CD4-positive, alpha-beta T cell treated with Interleukin-15 for 4 hours (primary cell): ENCODE measurements around the gene MARS1.

Experiments
- DNase-seq: peaks from one replicate; pipeline ENCODE4 v3.0.0-alpha.2; 2020; ENCODE audit warnings: low spot score

MARS1 gene

DNA sequence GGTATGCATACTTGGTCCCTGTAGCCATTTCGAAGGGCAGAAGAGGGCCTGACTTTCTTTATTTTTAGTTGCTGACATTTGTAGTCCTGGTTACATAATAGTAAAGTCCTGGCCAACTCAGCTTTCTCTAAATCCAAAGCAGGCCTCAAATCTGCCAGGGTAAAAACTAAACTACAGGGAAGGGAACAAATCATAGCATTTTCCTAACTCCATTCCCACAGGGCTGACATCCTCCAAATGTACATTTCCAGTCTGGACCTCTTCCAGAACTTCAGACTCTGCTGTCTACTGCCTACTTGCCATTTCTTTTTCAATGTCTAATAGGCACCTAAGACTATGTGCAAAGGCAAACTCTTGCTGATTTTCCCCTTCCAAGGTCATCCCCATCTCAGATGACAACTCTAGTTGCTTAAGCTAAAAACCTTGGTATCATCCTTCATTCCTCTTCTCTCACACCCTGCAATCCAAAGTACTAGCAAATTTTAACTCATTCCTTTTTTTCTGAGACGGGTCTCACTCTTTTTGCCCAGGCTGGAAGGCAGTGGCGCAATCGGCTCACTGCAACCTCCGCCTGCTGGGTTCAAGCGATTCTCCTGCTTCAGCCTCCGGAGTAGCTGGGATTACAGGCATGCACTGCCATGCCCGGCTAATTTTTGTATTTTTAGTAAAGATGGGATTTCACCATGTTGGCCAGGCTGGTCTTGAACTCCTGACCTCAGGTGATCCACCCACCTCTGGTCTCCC is 30.5 kb downstream of the MARS1 start:
- no peak for DNase-seq

DNA sequence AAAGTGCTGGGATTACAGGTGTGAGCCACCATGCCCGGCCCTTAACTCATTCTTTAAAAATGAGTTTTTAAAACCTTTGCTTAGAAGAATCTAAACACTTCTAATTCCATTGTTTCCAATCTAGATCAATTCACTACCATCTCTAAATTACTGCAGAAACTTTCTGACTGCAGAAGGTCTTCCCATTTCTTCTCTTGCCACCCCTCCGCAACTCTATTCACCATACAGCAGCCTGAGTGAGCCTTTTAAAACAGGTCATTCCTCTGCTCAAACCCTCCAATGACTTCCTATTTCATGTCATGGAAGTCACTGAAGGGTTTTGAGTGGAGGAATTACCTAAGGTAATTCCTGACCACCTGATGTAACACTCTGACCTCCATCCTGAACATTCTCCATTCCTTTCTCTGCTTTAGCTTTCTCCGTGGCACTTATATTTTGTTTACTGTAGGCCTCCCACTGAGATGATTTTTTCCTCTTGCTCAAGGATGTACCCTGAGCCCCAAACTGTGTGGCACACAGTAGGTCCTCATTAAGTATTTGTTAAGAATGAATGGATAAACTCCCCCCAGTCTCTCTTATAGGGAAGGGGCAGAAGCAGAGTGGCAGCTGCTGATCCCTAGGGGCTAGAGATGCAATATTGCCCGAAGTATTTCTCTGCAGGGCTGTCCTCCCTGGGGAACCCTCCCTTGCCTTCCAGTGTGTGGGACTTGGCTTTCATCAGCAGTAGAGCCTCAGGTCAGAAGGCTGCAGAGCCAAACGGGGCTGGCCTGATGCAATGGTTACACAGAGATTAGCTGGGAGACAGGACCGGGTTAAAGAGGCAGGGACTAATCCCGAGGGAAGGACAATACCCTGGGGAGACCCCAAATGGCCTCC is 31.3 kb downstream of the MARS1 start:
- DNase-seq, result no peak

DNA sequence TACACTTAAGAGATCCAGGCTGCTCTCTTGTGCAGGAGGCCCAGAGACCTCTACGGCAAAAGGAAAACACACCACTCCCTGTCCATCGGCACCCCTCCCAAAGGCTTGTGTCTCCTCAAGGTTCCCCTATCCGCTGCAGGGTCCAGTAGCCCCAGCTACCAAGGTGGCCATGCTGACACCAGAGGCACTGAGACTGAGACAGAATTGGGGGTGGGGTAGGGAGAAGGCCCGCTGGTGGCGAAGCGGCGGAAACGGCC is 31.9 kb downstream of the MARS1 start:
- peak; percentile 6 for DNase-seq

DNA sequence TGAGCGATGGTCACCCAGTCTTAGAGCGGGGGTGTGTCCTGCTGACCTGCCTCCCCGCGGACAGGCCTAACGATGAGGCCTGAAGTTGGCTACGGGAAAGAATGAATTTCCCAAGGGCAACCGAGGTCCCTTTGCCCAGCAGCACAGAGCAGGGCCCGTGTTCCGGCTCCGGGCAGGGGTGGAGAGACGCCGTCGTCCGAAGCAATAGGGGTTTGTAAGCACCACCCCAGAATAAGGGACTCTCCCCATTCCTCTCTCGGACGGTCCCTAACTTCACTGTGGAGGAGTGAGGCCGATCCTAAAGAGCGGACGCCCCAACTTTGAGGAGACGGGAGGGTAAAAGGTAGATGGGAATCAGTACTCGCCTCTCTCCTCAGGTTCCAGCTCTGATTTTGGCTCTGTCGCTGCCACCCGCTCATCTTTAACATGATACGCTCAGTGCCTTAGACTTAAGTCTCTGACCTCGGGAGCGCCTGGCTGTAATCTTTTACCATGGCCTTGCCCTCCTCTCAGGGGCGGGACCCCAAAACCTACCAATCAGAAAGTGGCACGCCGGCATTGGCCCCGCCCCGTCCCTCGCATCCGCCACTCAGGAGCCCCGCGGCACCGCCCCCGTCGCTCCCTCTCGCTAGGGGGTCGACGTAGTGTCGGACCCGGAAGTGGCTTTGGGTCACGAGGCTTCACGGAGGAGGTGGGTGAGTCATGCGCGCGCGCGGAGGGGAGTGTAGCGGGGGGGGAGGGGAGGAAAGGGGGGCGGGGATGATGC is 32.4 kb downstream of the MARS1 start, which contains the start of gene DDIT3:
Gene DDIT3, minus strand, starts transcription at position 462 of the 766 bp plus-strand sequence. CDS start 3,108 bp downstream, outside the sequence.
- peak; percentile 99 for DNase-seq

DNA sequence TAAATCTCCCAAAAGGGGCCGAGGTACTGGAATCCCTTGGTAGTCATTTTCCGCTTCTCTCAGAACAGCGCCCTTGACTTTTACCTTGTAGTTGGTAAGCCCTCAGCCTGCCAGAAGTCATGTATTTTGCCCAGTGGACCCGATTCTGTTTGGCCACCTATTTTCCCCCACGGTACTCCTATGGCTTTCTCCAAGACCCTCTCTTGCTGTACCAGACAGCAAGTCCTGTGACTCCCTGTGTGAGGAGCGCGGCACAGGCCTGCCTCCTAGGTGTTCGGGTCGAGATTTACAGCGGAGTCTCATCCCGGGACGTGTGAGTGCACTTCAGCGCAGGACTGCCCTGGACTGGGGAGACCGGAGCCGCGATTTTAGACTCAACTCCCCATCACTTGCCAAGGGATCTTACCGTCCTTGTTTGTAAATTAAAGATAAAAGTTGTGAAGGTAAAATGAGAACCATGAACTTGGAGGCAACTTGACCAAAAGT is 33.7 kb downstream of the MARS1 start:
- no peak for DNase-seq

DNA sequence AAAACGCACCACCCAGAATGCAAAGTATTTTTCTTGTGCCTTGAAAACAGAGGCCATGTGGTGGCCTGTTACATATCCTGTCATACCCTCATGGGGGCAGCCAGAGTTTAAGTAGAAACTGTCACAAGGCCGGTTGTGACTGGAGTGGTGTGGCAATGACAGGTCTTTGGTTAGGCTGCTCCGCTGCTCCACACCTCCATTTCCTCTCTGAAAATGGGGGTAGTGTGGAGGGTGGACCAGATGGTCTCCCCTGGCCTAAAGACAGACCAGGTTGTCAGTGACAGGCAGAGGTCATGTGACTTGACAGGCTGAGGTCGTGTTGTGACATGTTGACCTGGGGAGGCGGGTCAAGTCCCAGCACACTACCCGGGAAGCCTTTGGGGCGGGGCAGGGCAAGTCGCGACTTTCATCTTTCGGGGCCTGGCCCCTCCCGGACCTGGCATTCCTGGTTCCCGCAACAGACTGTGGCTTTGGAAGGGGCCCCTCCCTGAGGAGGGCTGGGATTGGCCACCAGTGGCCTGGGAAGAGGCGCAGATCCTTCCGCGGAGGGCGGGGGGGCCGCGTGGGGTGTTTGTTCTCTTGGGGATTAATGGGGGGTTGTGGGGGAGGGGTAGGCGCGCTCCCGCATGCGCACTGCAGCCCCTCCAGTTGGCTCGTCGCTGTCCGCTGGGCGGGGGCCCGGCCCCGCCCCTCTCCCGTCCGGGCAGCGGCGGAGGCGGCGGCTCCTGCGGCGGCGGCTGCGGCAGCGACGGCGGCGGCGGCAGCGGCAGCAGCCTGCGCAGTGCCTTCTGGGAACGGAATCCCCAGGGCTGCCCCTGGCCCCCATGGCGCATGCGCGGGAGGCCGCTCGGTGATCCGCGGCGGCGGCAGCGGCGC is 34.4 kb downstream of the MARS1 start, which contains the start of gene MBD6:
Gene MBD6, plus strand, starts transcription at position 814 of the 876 bp plus-strand sequence. CDS start 1,480 bp downstream, outside the sequence.
- peak; percentile 91 for DNase-seq

DNA sequence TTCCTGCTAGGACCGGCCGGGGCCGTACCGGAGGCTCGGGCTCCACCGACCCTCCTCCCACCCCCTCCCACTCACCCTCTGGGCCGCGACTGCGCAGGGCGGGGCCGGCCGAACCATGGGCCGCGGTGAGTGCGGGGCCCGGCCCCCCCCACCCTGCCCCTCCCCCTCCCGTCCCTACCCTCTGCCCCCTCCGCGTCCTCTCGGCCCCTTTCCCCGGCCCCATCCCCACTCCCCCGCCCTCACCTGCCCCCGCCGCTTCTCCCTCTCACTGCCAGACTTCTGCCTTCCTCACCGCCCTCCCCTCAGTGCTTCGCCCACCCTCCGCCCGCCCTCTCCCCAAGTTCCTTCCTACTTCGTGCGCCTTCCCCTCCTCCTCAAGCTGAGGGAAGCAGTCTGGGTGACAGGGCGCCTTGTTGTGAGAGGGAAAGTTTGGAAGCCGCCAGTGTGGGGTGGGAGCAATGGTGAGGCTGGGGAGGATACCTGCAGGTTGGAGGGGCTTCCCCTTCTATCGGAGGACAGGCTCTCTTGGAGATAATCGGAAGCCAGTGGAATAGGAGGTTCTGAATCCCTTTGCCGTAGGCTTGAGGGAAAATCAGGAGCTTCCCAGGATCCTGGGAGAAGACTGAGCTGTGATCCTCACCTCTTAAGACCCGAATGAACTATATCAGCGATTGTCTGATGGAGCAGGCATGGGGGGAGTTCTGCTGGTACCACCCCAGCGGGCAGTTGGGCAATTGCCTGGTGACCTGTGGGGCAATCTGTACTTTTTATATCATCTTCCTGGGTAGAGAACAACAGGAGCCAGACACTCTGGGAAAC is 35.2 kb downstream of the MARS1 start:
- peak; percentile 36 for DNase-seq

DNA sequence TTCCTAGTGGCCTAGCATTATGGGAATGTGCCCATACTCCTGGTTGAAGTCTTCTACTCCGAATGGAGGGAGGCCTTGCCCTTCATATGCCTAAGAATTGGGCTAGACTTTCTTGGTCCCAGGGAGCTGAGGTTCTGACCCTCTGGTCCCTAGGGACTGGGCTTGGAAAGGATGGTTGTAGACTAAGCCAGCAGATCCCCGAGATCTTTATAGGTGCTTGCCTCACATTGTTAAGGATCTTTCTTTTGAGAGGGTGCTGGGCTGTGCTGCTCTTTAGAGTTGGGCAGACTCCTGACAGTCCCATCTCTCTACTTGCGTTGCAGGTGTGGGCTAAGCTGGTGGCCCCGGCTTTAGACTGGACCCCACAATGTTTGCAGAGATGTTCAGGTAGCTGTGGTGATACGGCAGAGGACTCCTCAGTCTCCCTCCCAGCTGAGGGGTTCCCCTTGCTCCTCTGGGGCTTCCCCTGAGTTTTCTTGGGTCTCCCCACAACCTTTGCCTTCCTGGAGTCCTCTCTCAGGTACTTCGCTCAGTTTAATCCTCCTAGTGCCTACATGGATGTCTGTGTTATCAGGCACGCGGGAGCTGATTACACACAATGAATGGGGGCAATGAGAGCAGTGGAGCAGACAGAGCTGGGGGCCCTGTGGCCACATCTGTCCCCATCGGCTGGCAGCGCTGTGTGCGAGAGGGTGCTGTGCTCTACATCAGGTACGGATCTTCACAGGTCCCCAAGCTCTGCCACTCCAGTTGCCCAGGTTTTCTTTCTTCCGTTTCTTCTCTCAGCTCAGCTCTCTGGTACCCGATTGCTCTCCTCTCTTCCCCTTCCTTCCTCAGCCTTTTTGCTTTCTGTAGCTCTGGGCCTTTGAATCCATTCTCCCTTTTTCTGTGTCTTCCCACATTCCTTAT is 36.1 kb downstream of the MARS1 start:
- DNase-seq, result peak; percentile 9

DNA sequence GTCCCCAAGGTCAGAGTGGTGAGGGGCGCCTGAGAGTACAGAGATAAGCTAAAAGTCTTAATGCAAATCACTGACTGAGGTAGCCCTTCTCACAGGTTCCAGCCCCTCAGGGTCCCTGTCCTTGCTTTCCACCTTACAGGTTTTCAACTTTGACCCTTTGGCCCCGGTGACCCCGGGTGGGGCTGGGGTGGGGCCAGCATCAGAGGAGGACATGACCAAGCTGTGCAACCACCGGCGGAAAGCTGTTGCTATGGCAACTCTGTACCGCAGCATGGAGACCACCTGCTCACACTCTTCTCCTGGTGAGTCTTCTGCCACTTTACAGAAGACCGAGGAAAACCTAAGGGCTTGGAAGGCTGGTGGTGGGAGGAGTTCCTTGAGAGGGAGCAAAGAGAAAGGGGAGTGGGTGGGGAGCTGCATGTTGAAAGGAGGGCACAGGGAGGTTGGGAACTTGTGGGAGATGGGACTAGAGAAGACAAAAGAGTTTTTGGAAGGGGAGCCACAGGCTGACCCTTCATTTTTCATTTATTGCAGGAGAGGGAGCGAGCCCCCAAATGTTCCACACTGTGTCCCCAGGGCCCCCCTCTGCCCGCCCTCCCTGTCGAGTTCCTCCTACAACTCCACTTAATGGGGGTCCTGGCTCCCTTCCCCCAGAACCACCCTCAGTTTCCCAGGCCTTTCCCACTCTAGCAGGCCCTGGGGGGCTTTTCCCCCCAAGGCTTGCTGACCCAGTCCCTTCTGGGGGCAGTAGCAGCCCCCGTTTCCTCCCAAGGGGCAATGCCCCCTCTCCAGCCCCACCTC is 37.1 kb downstream of the MARS1 start:
- no peak for DNase-seq

DNA sequence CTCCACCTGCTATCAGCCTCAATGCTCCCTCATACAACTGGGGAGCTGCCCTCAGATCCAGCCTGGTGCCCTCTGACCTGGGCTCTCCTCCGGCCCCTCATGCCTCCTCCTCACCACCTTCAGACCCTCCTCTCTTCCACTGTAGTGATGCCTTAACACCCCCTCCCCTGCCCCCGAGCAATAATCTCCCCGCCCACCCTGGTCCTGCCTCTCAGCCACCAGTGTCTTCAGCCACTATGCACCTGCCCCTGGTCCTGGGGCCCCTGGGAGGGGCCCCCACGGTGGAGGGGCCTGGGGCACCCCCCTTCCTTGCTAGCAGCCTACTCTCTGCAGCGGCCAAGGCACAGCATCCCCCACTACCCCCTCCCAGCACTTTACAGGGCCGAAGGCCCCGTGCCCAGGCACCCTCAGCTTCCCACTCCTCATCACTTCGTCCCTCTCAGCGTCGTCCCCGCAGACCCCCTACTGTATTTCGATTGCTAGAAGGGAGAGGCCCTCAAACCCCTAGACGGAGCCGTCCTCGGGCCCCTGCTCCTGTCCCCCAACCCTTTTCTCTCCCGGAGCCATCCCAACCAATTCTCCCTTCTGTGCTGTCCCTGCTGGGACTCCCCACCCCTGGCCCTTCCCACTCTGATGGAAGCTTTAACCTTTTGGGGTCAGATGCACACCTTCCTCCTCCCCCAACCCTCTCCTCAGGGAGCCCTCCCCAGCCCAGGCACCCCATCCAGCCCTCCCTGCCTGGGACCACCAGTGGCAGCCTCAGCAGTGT is 37.9 kb downstream of the MARS1 start:
- no peak for DNase-seq

DNA sequence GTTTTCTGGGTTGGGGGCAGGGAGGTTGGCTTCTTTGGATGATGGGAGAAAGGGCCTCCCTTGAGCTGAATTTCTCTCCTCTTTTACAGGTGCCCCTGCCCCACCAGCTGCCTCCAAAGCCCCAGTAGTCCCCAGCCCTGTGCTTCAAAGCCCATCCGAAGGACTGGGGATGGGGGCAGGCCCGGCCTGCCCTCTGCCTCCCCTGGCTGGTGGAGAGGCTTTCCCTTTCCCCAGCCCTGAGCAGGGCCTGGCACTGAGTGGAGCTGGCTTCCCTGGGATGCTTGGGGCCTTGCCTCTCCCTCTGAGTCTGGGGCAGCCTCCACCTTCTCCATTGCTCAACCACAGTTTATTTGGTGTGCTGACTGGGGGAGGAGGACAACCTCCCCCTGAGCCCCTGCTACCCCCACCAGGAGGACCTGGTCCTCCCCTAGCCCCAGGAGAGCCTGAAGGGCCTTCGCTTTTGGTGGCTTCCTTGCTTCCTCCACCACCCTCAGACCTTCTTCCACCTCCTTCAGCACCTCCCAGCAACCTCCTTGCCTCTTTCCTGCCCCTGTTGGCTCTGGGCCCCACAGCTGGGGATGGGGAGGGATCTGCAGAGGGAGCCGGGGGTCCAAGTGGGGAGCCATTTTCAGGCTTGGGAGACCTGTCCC is 38.7 kb downstream of the MARS1 start:
- no peak for DNase-seq

DNA sequence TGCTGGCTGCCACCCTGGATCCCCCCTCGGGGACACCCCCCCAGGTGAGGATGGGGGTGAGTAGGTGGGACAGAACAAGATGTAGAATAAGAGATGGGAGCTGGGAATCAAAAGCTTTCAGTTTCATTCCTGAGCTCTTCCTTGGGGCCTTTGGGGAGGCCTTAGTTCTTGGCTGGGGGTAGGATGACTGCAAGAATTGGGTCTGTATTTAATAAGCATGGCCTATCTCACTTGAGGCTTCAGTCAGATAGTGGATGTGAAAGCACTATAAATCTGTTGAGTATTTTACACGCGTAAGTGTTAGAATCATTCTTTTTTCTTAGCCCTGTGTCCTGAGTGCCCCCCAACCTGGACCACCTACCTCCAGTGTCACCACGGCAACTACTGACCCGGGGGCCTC is 39.3 kb downstream of the MARS1 start:
- DNase-seq, result no peak

DNA sequence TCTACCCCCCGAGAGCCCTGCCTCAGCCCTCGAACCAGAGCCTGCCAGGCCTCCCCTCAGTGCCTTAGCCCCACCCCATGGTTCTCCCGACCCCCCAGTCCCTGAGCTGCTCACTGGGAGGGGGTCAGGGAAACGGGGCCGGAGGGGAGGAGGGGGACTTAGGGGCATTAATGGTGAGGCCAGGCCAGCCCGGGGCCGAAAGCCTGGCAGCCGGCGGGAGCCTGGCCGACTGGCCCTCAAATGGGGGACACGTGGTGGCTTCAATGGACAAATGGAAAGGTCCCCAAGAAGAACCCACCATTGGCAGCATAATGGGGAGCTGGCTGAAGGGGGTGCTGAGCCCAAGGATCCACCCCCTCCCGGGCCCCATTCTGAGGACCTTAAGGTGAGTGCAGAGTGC is 40.3 kb downstream of the MARS1 start:
- no peak for DNase-seq

DNA sequence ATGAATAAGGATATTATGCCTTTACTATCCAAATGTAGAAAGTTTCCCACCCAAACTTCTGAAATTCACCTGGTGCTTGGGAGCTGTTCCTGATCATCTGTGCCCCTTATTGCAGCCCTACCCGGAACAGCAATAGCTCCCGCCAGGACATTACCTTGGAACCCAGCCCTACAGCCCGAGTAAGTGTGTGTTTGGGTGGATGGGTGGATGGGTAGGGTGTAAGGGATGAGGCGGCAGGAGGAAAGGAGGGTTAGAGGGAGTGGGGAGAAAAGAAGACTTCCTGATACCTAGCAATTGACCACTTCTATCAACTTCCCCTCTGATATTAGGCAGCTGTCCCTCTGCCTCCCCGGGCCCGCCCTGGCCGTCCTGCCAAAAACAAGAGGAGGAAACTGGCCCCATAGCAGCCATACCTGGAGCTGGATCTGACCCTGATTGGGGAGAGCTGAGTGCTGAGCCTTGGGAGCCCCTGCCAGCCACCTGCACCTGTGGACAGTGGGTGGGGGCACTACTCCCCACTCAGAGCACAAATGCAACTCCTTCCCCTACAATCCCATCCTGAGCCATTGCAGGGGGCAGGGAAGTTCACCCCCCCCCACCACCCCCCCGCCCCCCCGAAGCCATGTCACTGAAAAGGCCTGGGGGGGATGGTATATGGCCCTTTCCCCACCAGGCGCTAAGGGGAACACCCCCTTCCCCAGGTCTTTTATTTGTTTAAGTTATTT is 41.1 kb downstream of the MARS1 start:
- DNase-seq, result no peak

DNA sequence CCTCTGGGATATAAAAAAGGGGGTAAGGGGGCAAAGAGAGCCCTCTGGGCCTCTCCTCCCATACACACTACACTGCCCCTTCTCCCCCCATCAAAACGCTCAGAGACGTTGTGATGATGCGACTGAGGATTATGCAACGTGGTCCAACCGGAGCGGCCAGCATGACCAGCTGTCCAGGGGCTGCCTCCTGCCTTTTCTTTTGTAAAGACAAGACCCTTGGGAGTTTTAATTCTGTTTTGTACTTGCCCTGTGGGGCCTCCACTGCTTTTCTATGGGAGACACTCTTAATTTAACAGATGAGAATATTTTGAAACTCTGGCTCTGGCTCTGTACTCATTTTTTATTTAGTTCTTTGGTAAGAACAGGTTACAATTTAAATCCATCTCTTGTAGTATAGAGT is 42.0 kb downstream of the MARS1 start:
- DNase-seq, result no peak

DNA sequence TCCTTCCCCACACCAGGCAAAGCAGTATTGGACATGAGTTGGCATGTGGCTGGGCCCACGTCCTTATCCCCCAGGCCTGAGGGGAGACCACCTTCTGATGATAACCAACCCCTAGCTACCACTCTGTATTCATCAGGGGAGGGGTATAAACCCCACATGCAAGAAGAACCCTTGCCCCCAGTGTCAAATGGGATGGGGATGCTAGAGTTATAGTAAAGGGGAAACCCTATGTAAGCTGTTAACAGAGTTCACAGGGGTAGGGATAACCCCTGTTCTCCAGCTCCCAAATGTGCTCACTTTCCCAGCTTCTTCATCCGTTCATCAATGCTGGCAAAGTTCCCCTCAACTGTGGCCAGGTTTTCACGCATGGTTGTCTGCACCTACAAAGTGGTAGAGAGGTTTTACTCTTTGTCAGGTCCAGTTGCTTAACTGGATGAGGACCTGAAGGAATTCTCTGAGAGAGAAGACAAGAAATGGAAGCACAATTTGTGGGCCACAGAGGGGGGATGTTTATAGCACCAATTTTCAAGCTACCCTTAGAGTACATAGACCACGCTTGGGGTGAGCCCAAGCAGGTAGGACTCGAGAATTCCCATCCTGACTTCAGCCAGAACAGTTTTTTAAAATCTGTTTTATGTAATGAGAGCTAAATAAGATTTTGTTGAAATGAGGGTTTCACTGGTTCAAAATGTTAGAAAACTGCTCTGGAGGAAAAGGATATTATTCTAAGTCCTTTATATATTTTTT is 42.7 kb downstream of the MARS1 start:
- DNase-seq, result no peak
